IMR-90 (cell line): ENCODE results near the gene SPATA17. TPM values are rescaled to one million over a fixed set of nuclear protein-coding genes. Genes with fewer than 3 reads are reported as not detected.

Experiments used
- ATAC-seq: fragments of 200-7000 bp; cut with Tn5 transposase; 2 replicates; pipeline ENCODE4 v1.9.1; 2020; ENCODE audit warnings: low read depth, mild to moderate bottlenecking, moderate library complexity
- BruUV-seq: library from RNA; stranded (reverse); fragments of 400-500 nt; replicated peaks from 2 replicates; lab custom pipeline; 2021; lab: Mats Ljungman, UMichigan
- CTCF ChIA-PET: fragments of 300-600 bp; formaldehyde crosslinking; extraction: SDS; loops from one replicate; lab custom pipeline; 2021; ENCODE audit warnings: antibody characterized with exemption; lab: Yijun Ruan, JAX
- POLR2A ChIA-PET: fragments of 300-600 bp; sonication (Branson Sonifier 250); formaldehyde crosslinking; loops from one replicate; lab custom pipeline; 2022; ENCODE audit warnings: antibody characterized with exemption; ENCODE audit not compliant: unreplicated experiment; lab: Charles Lee
- DNase-seq: peaks from one replicate; pipeline ENCODE4 v3.0.0; 2013
- H2AFZ ChIP-seq: replicated peaks from 2 replicates; pipeline ENCODE3; 2013; ENCODE audit warnings: low read length, mild to moderate bottlenecking; ENCODE audit not compliant: poor library complexity
- H2AK5ac ChIP-seq: 2 replicates; pipeline ENCODE4 v1.6.1; 2013; ENCODE audit warnings: low read depth, low read length, inconsistent platforms
- H2AK9ac ChIP-seq: replicated peaks from 2 replicates; pipeline ENCODE3; 2013; ENCODE audit warnings: mild to moderate bottlenecking, low read depth, low read length, moderate library complexity; ENCODE audit not compliant: poor library complexity
- H2BK120ac ChIP-seq: 2 replicates; pipeline ENCODE4 v1.6.1; 2013; ENCODE audit warnings: low read depth, low read length, inconsistent platforms
- H2BK15ac ChIP-seq: 3 replicates; pipeline ENCODE4 v1.6.1; 2013; ENCODE audit warnings: low read depth, low read length, inconsistent platforms
- H2BK20ac ChIP-seq: 2 replicates; pipeline ENCODE4 v1.6.1; 2013; ENCODE audit warnings: low read depth, mild to moderate bottlenecking, inconsistent platforms, low read length, moderate library complexity
- H2BK5ac ChIP-seq: 2 replicates; pipeline ENCODE4 v1.6.1; 2013; ENCODE audit warnings: mild to moderate bottlenecking, low read depth, low read length, inconsistent platforms; ENCODE audit not compliant: poor library complexity, severe bottlenecking
- H3K14ac ChIP-seq: replicated peaks from 2 replicates; pipeline ENCODE4 v1.6.1; 2013; ENCODE audit warnings: low read depth, low read length, inconsistent platforms
- H3K18ac ChIP-seq: 2 replicates; pipeline ENCODE4 v1.6.1; 2013; ENCODE audit warnings: low read depth, low read length, control low read depth
- H3K23ac ChIP-seq: 2 replicates; pipeline ENCODE4 v1.6.1; 2013; ENCODE audit warnings: low read depth, low read length, inconsistent platforms
- H3K27ac ChIP-seq: 2 replicates; pipeline ENCODE4 v1.5.1; 2013; ENCODE audit warnings: mild to moderate bottlenecking, control low read depth, low read length; ENCODE audit not compliant: insufficient read depth
- H3K27me3 ChIP-seq: 2 replicates; pipeline ENCODE4 v1.6.1; 2013; ENCODE audit warnings: low read length; ENCODE audit not compliant: control insufficient read depth, insufficient read depth
- H3K36me3 ChIP-seq: 2 replicates; pipeline ENCODE4 v1.6.1; 2013; ENCODE audit warnings: low read length, mixed read lengths; ENCODE audit not compliant: control insufficient read depth, insufficient read depth
- H3K4ac ChIP-seq: 2 replicates; pipeline ENCODE4 v1.6.1; 2013; ENCODE audit warnings: low read depth, low read length, inconsistent platforms
- H3K4me1 ChIP-seq: 2 replicates; pipeline ENCODE4 v1.6.1; 2013; ENCODE audit warnings: low read length, mixed read lengths; ENCODE audit not compliant: control insufficient read depth, insufficient read depth
- H3K4me2 ChIP-seq: 2 replicates; pipeline ENCODE4 v1.6.1; 2013; ENCODE audit warnings: low read depth, mild to moderate bottlenecking, control low read depth, low read length, moderate library complexity
- H3K4me3 ChIP-seq: 2 replicates; pipeline ENCODE4 v1.5.1; 2013; ENCODE audit warnings: low read depth, mild to moderate bottlenecking, control low read depth, low read length, moderate library complexity; ENCODE audit not compliant: insufficient read depth
- H3K56ac ChIP-seq: 2 replicates; pipeline ENCODE4 v1.6.1; 2013; ENCODE audit warnings: low read length, inconsistent platforms; ENCODE audit not compliant: insufficient read depth; ENCODE audit errors: extremely low read depth
- H3K79me1 ChIP-seq, 2 experiments: 2 replicates each; pipeline ENCODE4 v1.6.1; 2013; ENCODE audit warnings: low read length in 2 of 2, inconsistent platforms in 1 of 2, low read depth in 1 of 2
- H3K9ac ChIP-seq: 2 replicates; pipeline ENCODE4 v1.6.1; 2013; ENCODE audit warnings: low read depth, low read length, control low read depth
- H3K9me1 ChIP-seq: 2 replicates; pipeline ENCODE4 v1.6.1; 2013; ENCODE audit warnings: low read length, inconsistent platforms; ENCODE audit not compliant: insufficient read depth
- H3K9me3 ChIP-seq: 2 replicates; pipeline ENCODE4 v1.6.1; 2013; ENCODE audit warnings: low read length; ENCODE audit not compliant: control insufficient read depth, insufficient read depth
- H4K20me1 ChIP-seq: 2 replicates; pipeline ENCODE4 v1.6.1; 2013; ENCODE audit warnings: low read length, inconsistent platforms; ENCODE audit not compliant: insufficient read depth
- H4K5ac ChIP-seq: 2 replicates; pipeline ENCODE4 v1.6.1; 2013; ENCODE audit warnings: mild to moderate bottlenecking, low read depth, low read length, control low read depth
- H4K8ac ChIP-seq, 2 experiments: 2 replicates each; pipeline ENCODE4 v1.6.1; 2013; ENCODE audit warnings: low read depth in 2 of 2, low read length in 2 of 2, control low read depth in 1 of 2, inconsistent platforms in 1 of 2
- H4K91ac ChIP-seq: 2 replicates; pipeline ENCODE4 v1.6.1; 2013; ENCODE audit warnings: low read depth, low read length, inconsistent platforms; ENCODE audit not compliant: insufficient read depth
- BHLHE40 ChIP-seq: fragments of 150-350 bp; IDR thresholded peaks from 2 replicates; pipeline ENCODE4 v1.6.1; 2016; ENCODE audit warnings: mild to moderate bottlenecking, low read depth, low read length
- CEBPB ChIP-seq: IDR thresholded peaks from 2 replicates; pipeline ENCODE4 v1.6.1; 2012; ENCODE audit warnings: low read depth, low read length, improper control_type of control experiment
- CHD1 ChIP-seq: IDR thresholded peaks from 2 replicates; pipeline ENCODE4 v1.6.1; 2012; ENCODE audit warnings: low read depth, low read length, improper control_type of control experiment
- CTCF ChIP-seq: conservative IDR thresholded peaks from 2 replicates; pipeline ENCODE4 v1.5.1; 2012; ENCODE audit warnings: mild to moderate bottlenecking, low read depth, low read length, improper control_type of control experiment
- ELK1 ChIP-seq: fragments of 150-350 bp; IDR thresholded peaks from 2 replicates; pipeline ENCODE4 v1.6.1; 2016; ENCODE audit warnings: low read depth, mild to moderate bottlenecking, low read length, moderate library complexity, borderline replicate concordance
- FOS ChIP-seq: fragments of 150-350 bp; IDR thresholded peaks from 2 replicates; pipeline ENCODE4 v1.6.1; 2016; ENCODE audit warnings: low read depth, low read length
- MAFK ChIP-seq: IDR thresholded peaks from 2 replicates; pipeline ENCODE4 v1.6.1; 2012; ENCODE audit warnings: low read depth, low read length, improper control_type of control experiment
- MAZ ChIP-seq: IDR thresholded peaks from 2 replicates; pipeline ENCODE4 v1.6.1; 2012; ENCODE audit warnings: low read depth, mild to moderate bottlenecking, low read length, improper control_type of control experiment, moderate library complexity, borderline replicate concordance
- MXI1 ChIP-seq: IDR thresholded peaks from 2 replicates; pipeline ENCODE4 v1.6.1; 2012; ENCODE audit warnings: low read depth, mild to moderate bottlenecking, low read length, moderate library complexity, borderline replicate concordance
- NFE2L2 ChIP-seq: fragments of 150-350 bp; IDR thresholded peaks from 2 replicates; pipeline ENCODE4 v1.6.1; 2016; ENCODE audit warnings: low read depth, mild to moderate bottlenecking, low read length
- POLR2A ChIP-seq: IDR thresholded peaks from 2 replicates; pipeline ENCODE4 v1.6.1; 2012; ENCODE audit warnings: mild to moderate bottlenecking, low read depth, low read length
- RAD21 ChIP-seq: IDR thresholded peaks from 2 replicates; pipeline ENCODE4 v1.6.1; 2012; ENCODE audit warnings: low read length, improper control_type of control experiment
- RCOR1 ChIP-seq: IDR thresholded peaks from 2 replicates; pipeline ENCODE4 v1.6.1; 2012; ENCODE audit warnings: mild to moderate bottlenecking, low read length, improper control_type of control experiment; ENCODE audit not compliant: insufficient replicate concordance
- RFX5 ChIP-seq: IDR thresholded peaks from 2 replicates; pipeline ENCODE4 v1.8.0; 2012; ENCODE audit warnings: low read depth, mild to moderate bottlenecking, low read length, moderate library complexity
- SMC3 ChIP-seq: fragments of 150-350 bp; IDR thresholded peaks from 2 replicates; pipeline ENCODE4 v1.6.1; 2016; ENCODE audit warnings: low read depth, mild to moderate bottlenecking, antibody characterized with exemption, low read length, moderate library complexity
- USF2 ChIP-seq: fragments of 150-350 bp; IDR thresholded peaks from 2 replicates; pipeline ENCODE4 v1.6.1; 2017; ENCODE audit warnings: mild to moderate bottlenecking, antibody characterized with exemption, low read length, low read depth
- WGBS, 2 experiments: methylation state at CpG; one replicate each; pipeline versions ENCODE4 v1.1.5 to v1.1.7; 2013; ENCODE audit warnings: missing lambda C conversion rate in 2 of 2; ENCODE audit not compliant: insufficient read length in 1 of 2; ENCODE audit errors: extremely low coverage in 2 of 2; 5-methylcytosine and 5-hydroxymethylcytosine counted together
- dilution Hi-C: fragments of 300-500 bp; cut with HindIII; formaldehyde crosslinking; loops from one replicate; pipeline ENCODE4 v1.14.3; 2018; ENCODE audit warnings: low sequenced_read_pairs; ENCODE audit not compliant: unreplicated experiment
- in situ Hi-C: fragments of 300-500 bp; cut with MboI; formaldehyde crosslinking; loops from 3 replicates; pipeline ENCODE4 v1.14.3; 2019; ENCODE audit warnings: low sequenced_read_pairs, inconsistent platforms, mixed read lengths
- intact Hi-C: fragments of 100-400 bp; cut with micrococcal nuclease; formaldehyde crosslinking; loops from 2 replicates; pipeline ENCODE4 v1.10.0; 2022
- polyA plus RNA-seq, 3 experiments: library from polyadenylated mRNA; depleted of rRNA; stranded (reverse); fragments of >200 nt; gene quantifications; 2 replicates each; pipeline ENCODE4 v1.2.3, GENCODE V29; 2012; ENCODE audit warnings: low replicate concordance in 1 of 3
- total RNA-seq: library from RNA; depleted of rRNA; stranded (reverse); fragments of >200 nt; gene quantifications from 2 replicates; pipeline ENCODE4 v1.2.3, GENCODE V29; 2012

Gene SPATA17
- total and polyA plus RNA-seq, 2 of the 4 experiments (the other 2 are of a cell fraction) = 0.03 to 0.18 TPM

- BruUV-seq = no TSS peak
- WGBS, 2 experiments = no CpG with 5 or more reads among the region's 2 CpGs
- no peak overlapping the region for H2BK5ac ChIP-seq
- no peak overlapping the region for H3K9ac ChIP-seq
- POLR2A ChIA-PET = no interaction called here
- dilution Hi-C loops (no loop called here), intact Hi-C loops (loop anchor here (5.0 to 10.0 kb wide), 4 partner anchors 509 to 1354 kb away; no protein-coding TSS in a partner anchor), in situ Hi-C loops (loop anchor here (25.0 kb wide), 2 partner anchors 906 to 1681 kb away; no protein-coding TSS in a partner anchor)
- H4K5ac ChIP-seq = no peak overlapping the region
- no peak overlapping the region for H2AK5ac ChIP-seq
- no peaks in the 10 kb centered on the region for H4K20me1 ChIP-seq
- no peaks in the 10 kb centered on the region for H3K9me1 ChIP-seq
- H2AK9ac ChIP-seq = no peak overlapping the region
- no peaks in the 10 kb centered on the region for H3K4me1 ChIP-seq
- H2BK15ac ChIP-seq = no peak overlapping the region
- no peak overlapping the region for H2AFZ ChIP-seq
- H3K36me3 ChIP-seq = no peaks in the 10 kb centered on the region
- H3K4ac ChIP-seq = no peak overlapping the region
- H3K4me2 ChIP-seq = no peak overlapping the region
- no peak overlapping the region for H3K23ac ChIP-seq
- TF ChIP-seq BHLHE40 (no peak), RCOR1 (no peak), SMC3 (no peak), USF2 (no peak), POLR2A (no peak), NFE2L2 (no peak), FOS (no peak), CHD1 (no peak), MAFK (no peak), RFX5 (no peak), RAD21 (no peak), CEBPB (no peak), CTCF (no peak), MAZ (no peak), MXI1 (no peak), ELK1 (no peak)
- no peak overlapping the region for H3K18ac ChIP-seq
- no peak for ATAC-seq
- CTCF ChIA-PET = no interaction called here
- no peak overlapping the region for H2BK20ac ChIP-seq
- no peak overlapping the region for H4K91ac ChIP-seq
- H3K4me3 ChIP-seq = no peak overlapping the region
- H3K9me3 ChIP-seq = no peaks in the 10 kb centered on the region
- H2BK120ac ChIP-seq = no peak overlapping the region
- no peaks in the 10 kb centered on the region for H3K79me1 ChIP-seq
- no peak overlapping the region for H3K27ac ChIP-seq
- no peaks in the 10 kb centered on the region for H3K27me3 ChIP-seq
- H3K56ac ChIP-seq = no peak overlapping the region
- no peak overlapping the region for H4K8ac ChIP-seq
- H3K14ac ChIP-seq = no peak overlapping the region
- no peak for DNase-seq
These were observed 37.3 kb downstream of the SPATA17 start for GRCh38 chr1:217668351-217668940.
